DMS153 (cell line): ENCODE results near the gene ATAD3C.
"Not testable (repeated sequence)": the region's sequence is repeated elsewhere in the genome, so short reads cannot be mapped to it uniquely, and the experiment has no call there.

Experiments used
- DNase-seq: peaks from one replicate; lab custom pipeline; 2025; lab: John Stamatoyannopoulos, UW

The ATAD3C gene

DNA sequence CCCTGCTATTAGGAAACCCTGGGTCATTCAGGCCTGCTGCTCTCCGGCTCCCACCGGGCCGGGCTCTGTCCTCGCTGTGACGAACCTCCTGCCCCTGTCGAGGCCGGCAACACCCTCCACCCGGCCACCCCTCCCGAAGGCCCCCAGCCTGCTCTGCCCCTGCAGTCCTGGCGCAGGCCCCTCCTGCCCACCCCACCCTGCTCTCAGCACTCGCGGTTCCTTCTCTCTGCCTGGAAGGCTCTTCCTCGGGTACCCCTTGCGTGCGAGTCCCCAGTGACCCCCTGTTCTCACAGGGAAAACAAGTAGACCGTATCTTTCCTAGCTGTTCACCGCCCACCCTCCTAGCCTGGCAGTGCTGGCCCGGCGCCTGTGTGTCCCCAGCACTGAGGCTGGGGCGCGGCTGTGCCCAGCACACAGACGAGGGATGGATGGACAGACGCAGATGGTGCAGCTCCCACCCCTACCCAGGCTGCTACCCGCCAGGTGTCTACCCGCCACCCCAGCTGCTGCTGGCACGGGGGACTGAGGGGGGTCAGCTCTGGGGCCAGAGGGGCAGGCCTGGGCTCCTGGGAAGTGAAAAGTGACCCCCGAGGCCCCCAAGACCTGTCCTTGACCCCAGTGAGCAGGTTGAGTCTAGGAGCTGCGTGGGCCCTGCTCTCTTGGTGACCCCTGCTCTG lies 17.1 kb upstream of the ATAD3C start:
- DNase-seq: no peak

DNA sequence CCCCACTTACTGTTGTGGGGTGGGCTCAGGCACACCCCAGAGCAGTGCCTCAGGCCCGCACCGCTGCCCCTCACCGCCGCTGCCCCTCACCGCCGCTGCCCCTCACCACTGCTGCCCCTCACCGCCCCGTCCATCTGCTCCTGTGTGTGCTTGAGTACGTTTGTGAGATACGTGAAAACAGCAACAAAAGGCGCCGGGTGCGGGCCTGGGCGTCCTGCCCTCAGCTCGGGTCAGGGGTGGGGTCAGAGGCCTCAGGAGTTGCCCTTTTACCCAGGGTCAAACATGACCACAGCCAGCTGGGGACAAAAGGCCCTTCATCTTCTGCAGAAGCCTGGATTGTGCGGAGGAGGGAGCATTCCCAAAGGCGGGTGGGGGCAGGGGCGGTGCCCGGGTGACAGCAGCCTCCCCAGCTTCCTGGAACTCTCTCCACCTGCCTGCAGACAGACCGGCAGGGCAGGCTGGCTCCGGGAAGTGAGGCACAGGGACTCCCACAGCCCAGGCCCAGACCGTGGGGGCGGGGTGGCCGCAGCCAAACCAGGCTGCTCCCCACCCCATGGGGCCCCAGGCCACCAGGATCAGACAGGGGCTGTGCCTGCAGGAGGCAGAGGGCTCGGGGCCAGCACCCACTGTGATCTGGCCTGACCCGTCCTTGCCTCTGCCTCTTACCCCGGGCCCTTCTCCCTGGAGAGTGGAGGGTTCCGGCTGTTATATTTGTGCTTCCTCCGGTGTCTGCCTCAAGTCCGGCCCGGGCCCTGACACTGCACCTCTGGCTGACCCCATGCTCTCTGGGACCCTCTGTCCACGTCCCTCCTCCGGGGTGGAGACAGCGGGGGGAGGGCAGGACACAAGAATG lies 16.3 kb upstream of the ATAD3C start:
- peak; percentile 96 for DNase-seq

DNA sequence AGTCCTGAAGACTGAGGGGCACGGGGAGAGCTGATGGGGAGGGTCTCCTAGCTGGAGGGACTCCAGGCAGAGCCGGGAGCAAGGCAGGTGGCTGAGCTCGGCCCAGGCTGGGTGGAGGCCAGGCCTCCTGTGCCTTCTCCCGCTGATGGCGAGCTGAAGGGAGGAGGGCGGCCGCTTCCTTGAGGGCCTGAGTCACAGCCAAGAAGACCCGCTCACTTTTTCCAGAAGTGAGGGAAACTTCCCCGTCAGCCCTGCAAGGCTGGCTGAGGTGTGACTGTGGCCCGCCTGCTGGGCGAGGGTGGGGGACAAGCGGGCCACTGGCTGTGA lies 15.7 kb upstream of the ATAD3C start:
- DNase-seq: peak; percentile 44

DNA sequence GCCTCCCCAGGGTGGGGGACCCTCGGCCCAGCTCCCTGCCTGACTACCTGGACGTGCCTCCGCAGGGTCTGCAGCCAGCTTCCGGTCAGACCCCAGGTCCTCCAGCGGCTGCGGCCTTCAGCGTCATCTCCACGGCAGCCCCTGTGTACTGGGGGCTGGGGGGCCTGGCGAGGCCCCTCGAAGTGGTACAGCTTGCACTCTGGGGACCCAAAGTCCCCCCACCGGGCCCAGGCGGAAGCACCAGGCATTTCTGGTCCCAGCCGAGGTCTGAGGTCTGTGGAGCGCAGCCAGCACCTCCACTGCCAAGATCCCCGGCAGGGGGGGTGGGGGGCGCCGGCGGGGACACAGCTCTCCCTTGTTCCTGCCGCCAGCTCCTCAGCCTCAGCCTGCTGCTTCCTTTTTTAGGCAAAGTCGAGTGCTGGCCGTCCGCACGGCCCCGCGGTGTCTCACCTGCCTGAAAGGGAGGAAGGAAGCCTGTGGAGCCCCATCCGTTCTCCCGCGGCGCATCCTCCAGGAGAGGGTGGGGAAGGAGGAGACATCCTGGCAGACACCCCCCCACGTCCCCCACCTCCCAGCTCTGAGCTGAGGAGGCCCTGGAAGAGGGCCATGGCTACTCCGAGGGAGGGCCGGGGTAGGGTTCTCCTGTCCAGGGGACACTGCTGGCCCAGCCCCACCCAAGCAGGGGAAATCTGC lies 15.2 kb upstream of the ATAD3C start:
- DNase-seq: peak; percentile 64

DNA sequence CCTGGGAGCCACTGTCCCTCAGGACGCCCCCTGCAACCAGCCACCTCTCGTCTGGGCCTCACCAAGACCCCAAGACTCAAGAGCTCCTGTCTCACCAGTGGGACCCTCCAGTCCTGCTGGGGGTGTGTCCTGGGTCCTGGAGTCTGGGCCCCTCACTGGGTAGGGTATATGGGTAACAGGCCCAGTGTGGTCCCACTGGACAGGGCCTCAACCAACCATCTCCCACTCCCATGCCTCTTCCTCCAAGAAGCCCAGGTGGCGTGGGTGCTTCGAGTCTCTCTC lies 14.7 kb upstream of the ATAD3C start:
- DNase-seq: no peak

DNA sequence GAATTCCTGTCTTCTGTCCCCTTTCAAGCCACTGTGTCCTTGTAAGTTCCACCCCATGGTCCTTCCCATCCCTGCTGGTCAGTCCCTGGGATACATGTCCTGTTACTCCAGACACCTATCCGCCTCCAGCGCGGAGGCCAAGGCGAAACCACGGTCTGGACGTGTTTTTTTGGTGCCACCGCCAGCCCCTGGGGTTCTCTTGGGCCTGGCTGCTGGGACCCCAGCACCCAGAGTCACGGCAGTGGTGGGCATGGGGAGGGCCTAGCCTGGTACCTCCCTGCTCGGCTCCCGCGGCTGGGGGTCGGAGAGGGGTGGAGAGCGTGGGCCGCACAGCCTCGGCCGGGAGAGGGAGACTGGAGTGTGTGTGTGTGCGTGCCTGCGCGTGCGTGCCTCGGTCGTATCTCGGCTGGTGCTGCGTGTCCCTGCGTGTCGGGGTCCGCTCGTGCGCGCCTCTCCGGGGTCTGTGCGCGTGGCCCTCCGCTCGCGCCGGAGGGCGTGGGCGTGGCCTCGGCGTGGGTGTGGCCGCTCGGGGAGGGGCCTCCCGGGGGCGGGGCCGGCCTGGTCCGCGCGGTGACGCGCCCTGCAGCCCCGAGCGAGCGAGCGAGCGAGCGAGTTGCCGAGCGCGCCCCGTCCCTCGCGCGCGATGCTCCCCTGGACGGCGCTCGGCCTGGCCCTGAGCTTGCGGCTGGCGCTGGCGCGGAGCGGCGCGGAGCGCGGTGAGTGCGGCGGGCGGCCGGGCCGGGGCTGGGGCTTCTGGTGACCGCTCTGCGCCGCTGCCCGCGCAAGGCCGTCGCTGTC lies 14.2 kb upstream of the ATAD3C start, which contains the start of gene VWA1:
Gene VWA1 (plus strand): TSS at position 585 of the 798 bp plus-strand sequence. CDS start 59 bp downstream, at position 644.
- DNase-seq: peak; percentile 59

DNA sequence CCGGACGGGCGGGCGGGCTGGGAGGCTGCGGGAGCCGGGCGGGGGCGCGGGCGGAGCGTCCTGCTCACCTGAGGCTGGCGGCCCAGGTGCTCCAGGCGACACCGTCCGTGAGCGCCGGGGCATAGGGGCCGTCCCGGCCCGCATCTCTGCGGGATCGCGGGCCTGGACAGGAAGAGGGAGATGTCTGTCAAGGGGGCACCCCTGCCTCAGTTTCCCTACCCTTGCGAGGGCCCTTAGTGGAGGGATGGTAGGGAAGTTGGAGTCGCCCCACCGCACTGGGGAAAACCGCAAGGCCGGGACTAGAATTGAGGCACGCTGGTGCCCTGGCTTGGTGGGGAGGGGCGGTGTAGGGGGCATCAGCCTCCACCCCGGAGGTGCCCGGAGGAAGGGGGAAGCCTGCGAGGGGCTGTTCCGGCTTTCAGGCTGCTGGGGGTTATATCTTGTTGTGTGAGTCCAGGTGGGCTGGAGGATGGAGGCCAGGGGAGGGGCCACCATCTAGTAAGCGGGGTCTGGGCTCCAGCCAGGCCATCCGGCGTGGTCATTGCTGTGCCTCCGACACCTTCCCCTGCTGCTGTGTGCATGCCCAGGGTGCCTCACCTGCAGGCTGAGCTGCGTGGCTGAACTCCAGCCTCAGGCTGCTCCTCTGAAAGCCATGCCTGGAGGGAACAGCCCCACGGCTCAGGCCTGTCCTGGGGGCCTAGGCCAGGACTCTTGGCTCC lies 13.4 kb upstream of the ATAD3C start:
- DNase-seq: no peak

DNA sequence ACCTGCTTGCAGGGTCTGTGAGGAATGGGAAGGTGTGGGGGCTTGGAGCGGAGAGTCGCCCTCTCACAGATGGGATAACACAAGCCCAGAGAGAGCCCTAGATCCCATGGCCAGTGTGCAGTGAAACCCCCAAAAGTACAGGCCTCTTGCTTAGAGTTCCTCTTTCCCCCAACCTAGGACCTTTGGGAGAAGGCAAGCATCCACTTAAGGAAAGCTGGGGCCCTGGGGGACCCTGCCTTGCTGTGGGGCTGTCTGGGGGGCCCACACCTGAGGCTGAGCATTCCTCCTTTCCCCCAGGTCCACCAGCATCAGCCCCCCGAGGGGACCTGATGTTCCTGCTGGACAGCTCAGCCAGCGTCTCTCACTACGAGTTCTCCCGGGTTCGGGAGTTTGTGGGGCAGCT lies 12.9 kb upstream of the ATAD3C start:
- no peak for DNase-seq

DNA sequence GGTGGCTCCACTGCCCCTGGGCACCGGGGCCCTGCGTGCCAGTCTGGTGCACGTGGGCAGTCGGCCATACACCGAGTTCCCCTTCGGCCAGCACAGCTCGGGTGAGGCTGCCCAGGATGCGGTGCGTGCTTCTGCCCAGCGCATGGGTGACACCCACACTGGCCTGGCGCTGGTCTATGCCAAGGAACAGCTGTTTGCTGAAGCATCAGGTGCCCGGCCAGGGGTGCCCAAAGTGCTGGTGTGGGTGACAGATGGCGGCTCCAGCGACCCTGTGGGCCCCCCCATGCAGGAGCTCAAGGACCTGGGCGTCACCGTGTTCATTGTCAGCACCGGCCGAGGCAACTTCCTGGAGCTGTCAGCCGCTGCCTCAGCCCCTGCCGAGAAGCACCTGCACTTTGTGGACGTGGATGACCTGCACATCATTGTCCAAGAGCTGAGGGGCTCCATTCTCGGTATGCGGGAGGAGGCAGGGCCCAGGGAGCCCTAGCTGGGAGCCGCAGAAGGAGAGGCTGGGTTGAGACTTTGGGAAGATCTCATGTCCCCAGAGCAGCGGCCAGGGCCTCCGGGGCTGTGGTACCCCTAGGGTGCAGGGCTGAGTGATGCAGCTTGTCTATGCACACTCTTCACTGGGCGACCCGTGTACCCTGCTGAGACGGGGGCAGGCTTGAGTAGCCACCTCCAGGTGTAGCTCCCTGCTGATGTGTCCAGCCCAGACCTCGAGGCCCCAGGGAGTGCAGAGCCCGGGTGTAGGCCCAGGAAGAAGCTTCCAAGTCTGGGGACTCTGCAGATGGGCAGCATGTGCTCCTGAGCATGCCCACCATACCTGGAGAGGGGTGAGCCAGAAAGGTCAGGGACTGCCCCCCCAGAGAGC lies 12.2 kb upstream of the ATAD3C start:
- peak; percentile 37 for DNase-seq

DNA sequence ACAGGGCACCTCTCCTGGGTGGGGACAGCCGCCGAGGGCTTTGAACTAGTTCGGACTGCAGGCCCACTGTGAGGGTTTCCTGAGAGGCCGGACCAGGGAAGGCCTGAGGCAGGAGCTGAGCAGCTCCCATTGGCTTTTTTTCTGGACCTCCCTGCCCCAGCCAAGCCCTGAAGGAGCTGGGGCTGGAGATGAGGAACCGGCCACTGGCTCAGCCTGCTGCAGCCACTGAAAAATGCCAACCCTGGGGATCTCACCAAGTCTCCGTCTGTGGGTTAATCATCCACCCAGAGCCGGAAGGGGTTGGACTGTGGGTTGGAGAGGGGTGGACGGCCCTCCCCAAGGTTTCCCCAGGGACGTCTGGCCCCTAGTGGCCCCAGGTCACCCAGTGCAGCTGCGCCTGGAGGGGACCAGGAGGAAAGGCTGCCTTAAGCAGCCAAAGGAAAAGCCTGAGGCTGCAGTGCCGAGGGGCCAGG lies 11.5 kb upstream of the ATAD3C start:
- DNase-seq: no peak

DNA sequence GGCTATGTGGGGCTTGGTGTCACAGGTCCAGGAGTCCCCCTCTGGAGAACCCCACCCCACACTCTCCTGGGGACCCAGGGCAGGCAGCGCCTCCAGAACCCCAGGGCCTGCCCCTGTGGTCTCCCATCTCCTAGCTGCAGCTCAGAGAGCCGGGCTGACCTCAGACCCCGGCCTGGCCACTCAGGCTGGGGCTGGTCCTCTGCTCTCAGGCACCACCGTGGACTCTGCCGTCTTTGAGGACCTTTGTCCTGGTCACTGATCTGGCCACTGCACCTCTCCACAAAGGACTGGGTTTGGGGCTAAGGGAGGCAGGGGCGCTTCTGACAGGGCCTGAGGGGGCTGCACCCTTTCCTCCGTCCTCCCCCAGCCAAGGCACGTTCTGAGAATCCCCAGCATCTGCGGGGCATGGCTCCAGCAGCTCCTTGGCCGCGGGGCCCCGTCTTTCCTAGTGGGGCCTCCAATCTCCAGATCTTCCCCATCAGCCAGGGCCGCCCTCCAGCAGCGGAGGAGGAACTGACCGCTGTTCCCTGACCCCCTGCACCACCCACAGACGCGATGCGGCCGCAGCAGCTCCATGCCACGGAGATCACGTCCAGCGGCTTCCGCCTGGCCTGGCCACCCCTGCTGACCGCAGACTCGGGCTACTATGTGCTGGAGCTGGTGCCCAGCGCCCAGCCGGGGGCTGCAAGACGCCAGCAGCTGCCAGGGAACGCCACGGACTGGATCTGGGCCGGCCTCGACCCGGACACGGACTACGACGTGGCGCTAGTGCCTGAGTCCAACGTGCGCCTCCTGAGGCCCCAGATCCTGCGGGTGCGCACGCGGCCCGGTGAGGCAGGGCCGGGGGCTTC lies 10.7 kb upstream of the ATAD3C start:
- DNase-seq: no peak

DNA sequence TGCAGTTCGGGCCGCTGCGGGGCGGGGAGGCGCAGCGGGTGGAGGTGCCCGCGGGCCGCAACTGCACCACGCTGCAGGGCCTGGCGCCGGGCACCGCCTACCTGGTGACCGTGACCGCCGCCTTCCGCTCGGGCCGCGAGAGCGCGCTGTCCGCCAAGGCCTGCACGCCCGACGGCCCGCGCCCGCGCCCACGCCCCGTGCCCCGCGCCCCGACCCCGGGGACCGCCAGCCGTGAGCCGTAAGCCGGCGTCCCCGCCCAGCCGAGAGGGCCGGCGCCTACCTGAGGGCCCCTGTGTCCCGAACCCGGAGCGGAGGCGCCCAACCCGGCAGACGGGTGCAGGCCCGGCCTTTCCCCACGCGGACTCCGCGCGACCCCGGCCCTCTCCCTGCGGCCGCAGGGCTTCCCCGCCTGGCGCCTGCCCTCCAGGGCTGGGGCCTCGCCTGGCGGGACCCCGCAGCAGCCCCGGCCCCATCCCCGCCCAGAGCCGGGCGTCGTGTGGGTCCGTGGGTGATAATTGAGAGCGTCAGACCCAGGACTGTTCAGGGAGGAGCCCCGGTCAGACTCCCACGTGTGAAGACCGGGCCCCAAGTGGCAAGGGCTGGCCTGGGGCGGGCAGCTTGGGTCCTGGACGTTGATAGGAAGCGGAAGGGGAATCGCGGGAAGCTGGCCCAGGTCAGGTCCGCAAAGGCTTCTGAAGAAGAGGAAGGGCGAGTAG lies 9.8 kb upstream of the ATAD3C start:
- DNase-seq: no peak

DNA sequence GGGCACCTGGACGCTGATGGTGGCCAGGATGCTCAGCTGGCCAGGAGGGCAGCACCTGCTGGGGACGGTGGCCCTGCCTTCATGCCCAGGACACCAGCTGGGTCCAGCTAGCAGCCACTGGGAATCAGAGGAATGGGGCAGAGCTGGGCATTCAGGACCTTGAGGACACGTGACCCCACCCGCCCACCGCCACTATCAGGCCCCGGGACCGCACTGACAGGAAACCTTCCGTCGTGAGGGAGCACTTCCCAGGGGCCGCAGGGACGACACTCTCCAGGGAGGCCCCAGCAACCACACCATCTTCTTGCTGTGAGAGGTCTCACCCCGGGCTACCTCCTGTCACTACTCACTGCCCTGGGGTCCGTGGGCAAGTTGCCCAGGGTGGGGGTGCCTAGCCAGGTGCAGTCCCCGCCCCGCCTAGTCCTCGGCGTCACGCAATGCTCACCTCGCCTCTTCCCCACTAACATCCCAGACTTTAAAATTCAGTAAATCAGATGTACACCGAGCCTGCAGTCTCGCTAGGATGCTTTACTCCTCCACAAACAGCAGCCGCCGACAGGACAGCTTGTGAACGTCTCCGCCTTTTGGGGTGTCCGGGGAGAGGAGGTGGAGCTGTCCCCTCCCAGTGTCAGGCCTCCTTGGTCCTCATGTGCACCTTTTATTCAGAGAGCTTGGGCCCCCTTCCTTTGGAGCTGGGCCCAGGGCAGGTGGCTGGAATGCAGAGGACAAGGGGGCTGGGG lies 9.1 kb upstream of the ATAD3C start:
- no peak for DNase-seq

DNA sequence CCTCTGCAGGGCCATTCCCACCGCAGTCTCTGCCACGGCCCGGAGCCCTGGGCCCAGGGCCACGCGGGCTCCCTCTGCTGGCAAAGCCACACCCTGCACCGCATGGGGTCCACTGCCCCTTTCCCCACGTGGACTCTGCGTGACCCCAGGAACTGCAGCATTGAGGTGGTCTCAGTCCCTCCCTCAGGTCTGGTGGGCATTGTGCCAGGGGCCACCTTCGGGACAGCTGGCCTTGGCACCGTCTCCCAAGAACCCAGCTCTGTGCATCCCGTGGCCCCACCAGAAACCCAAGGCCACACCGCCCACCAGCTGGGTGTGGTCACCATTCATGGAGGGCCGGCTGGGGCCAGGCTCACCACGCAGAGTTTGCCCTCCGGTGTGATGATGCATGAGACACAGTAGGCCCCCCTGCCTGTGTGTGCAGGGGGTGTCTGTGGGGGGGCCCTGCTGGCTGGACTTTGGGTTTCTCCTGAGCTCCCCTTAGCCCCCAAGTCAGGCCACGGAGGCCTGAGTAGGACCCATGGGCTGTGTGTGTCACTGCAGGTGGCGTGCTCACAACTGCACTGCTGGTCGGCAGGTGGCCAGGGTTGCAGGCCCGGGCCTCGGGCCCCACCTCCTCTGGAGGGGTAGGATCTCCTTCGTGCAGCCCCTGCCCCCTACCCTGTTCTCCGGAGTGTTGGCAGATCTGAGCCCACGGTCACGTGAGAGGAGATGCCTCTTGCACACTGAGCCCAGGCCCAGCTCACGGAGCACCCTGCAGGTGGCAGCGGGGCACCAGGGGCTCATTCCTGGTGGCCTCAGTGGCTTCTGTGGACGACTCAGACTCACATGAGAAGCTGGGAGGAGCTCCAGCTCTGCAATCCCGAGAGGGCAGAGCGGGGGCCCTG lies 8.2 kb upstream of the ATAD3C start:
- DNase-seq: no peak

DNA sequence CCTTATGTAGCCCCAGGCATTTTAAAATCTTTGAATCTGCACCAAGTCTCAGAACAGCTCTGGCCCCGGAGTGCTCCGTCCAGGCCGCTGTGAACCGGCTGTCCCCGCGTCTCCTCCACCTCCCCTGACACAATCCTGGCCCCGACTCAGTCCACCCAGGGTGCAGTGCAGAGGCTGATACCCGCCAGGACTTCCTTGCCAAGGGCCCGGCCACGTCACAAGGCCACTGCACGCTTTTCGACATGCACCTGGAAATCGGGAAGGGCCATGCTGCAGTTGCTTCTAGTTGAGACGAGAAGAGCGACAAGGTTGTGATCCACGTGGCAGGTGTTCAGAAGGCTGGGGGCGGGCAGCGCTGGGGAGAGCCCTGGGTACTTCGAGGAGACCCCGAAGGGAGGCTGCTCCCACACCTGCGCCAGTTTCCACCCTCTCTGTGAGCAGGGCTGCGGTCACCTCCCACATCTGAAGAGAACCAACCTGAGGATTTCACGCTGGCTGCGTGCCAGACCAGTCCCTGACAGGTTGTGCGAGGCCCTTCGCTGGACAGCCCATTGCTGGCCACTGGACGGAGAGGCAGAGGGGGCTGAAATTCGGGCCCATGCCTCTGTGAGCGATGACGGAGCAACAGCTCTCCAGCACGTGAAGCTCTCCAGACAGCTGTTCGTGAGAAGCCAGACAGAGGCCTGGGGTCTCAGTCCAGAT lies 7.3 kb upstream of the ATAD3C start:
- no peak for DNase-seq

DNA sequence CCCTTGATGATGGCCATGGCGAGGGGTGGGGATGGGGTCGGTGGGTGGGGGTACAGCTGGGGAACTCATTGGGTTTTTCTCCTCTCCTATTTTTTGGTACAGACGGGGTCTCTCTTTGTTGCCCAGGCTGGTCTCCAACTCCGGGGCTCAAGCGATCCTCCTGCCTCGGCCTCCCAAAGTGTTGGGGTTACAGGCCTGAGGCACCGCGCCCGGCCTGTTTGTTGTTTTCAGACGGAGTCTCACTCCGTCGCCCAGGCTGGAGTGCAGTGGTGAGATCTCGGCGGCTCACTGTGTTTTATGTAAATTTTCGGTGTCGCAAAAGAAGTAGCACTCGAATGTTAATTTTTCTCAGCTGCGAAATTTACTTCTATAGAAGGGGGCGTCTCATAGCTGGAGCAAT lies 2.9 kb upstream of the ATAD3C start:
- DNase-seq: not testable (repeated sequence)

DNA sequence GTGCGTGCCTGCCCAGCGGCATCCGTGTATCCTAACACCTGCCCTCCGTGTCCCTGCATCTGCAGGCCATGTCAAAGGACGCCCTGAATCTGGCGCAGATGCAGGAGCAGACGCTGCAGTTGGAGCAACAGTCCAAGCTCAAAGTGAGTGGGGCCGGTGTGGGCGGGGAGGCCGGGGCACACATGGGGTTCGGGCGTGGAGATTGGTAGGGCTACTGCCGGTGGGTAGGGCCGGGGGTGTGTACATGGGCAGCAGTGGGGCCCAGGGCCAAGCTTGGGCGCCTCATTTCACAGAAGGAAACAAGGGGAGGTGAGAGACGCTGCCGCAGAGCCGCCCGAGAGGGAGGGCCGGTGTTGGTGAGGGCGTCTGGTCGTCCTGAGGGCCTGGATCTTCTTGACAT lies 1.1 kb downstream of the ATAD3C start:
- DNase-seq: not testable (repeated sequence)
